ENCODE results near the gene SPINT1. TPM values are rescaled to one million over a fixed set of nuclear protein-coding genes. Genes with fewer than 3 reads are reported as not detected.

Gene SPINT1
- total and polyA plus RNA-seq, 2 of the 13 experiments (the other 11 are each of a cell fraction or from before 2014, with no cell fraction given), result 0.49 to 2.5 TPM

DNA sequence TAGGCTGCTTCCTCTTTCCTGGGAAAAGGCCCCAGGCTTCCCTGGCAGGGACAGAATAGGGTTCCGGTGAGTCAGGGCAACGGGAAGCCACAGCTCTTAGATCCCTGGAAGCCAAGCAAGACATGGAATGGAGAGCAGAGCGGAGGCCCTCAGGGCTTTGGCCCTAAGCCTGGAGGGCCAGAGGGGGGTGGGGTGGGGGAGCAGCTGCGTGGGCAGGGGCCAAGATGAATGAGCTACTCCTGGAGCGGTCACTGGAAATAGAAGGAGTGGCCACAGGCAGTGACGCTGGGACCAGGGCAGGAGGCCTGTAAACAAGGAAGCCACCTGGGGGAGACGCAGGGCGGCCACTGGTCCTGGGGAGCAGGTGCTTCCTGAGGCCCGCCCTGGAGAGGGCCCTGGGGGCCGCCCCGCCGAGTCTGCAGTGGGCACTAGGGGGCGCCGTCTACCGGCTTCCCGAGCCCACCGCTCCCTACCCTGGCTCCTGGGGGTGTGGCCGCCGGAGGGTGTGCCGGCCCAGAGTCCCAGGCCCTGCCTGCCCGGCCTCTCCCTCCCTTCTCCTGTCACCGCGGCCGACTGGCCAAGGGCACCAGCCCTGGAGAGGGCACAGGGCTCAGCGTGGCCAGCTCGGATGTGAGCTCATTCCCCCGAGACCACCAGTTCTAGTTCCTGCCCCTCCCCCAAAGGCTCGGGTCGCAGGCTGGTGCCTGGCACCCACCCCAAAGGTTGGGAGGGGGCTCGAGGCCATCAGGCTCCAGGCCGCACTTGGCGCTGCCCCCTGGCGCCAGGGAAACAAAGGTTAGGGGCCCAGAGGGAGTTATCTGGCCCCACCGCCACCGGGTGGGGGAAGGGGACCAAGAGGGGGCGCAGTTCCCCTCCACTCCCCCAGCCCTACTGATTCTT is 62.5 kb downstream of the SPINT1 start (continued):
- TF ChIP-seq, protein P1, sequence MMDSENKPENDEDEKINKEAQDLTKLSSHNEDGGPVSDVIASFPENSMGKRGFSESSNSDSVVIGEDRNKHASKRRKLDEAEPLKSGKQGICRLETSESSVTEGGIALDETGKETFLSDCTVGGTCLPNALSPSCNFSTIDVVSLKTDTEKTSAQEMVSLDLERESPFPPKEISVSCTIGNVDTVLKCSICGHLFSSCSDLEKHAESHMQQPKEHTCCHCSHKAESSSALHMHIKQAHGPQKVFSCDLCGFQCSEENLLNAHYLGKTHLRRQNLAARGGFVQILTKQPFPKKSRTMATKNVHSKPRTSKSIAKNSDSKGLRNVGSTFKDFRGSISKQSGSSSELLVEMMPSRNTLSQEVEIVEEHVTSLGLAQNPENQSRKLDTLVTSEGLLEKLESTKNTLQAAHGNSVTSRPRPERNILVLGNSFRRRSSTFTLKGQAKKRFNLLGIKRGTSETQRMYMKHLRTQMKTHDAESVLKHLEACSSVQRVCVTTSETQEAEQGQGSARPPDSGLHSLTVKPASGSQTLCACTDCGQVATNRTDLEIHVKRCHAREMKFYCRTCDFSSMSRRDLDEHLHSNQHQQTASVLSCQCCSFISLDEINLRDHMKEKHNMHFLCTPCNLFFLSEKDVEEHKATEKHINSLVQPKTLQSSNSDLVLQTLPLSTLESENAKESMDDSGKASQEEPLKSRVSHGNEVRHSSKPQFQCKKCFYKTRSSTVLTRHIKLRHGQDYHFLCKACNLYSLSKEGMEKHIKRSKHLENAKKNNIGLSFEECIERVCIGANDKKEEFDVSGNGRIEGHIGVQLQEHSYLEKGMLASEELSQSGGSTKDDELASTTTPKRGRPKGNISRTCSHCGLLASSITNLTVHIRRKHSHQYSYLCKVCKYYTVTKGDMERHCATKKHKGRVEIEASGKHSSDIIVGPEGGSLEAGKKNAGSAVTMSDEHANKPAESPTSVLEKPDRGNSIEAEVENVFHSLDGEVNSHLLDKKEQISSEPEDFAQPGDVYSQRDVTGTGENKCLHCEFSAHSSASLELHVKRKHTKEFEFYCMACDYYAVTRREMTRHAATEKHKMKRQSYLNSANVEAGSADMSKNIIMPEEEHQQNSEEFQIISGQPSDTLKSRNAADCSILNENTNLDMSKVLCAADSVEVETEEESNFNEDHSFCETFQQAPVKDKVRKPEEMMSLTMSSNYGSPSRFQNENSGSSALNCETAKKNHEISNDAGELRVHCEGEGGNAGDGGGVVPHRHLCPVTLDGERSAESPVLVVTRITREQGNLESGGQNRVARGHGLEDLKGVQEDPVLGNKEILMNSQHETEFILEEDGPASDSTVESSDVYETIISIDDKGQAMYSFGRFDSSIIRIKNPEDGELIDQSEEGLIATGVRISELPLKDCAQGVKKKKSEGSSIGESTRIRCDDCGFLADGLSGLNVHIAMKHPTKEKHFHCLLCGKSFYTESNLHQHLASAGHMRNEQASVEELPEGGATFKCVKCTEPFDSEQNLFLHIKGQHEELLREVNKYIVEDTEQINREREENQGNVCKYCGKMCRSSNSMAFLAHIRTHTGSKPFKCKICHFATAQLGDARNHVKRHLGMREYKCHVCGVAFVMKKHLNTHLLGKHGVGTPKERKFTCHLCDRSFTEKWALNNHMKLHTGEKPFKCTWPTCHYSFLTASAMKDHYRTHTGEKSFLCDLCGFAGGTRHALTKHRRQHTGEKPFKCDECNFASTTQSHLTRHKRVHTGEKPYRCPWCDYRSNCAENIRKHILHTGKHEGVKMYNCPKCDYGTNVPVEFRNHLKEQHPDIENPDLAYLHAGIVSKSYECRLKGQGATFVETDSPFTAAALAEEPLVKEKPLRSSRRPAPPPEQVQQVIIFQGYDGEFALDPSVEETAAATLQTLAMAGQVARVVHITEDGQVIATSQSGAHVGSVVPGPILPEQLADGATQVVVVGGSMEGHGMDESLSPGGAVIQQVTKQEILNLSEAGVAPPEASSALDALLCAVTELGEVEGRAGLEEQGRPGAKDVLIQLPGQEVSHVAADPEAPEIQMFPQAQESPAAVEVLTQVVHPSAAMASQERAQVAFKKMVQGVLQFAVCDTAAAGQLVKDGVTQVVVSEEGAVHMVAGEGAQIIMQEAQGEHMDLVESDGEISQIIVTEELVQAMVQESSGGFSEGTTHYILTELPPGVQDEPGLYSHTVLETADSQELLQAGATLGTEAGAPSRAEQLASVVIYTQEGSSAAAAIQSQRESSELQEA (CRISPR knock-in tag; IDR thresholded peaks at IDR 0.05; ENCODE audit: not compliant biosample characterization), result peak; percentile 39
- TF ChIP-seq MBD4 (IDR thresholded peaks at IDR 0.05; ENCODE audit: borderline replicate concordance, low read length), result no peak
- TF ChIP-seq PHF21A (CRISPR knock-in tag; IDR thresholded peaks at IDR 0.05), result peak; percentile 80
- TF ChIP-seq MYC (CRISPR knock-in tag; IDR thresholded peaks at IDR 0.05; ENCODE audit: borderline replicate concordance), result peak; percentile 55; the same call in 1 of the 2 replicates
